Chondrocyte (in vitro differentiated cells): ENCODE data around the gene ATP8A1. TPM values are rescaled to one million over a fixed set of nuclear protein-coding genes. Genes with fewer than 3 reads are reported as not detected.

Experiments used
- DNase-seq: peaks from one replicate; pipeline ENCODE4 v3.0.0; 2021; ENCODE audit warnings: mixed read lengths, low spot score
- H3K27ac Mint-ChIP-seq: one replicate; pipeline ENCODE4 v1.8.0; 2021; ENCODE audit warnings: mild to moderate bottlenecking, moderate library complexity, mixed read lengths; ENCODE audit not compliant: unreplicated experiment
- H3K27me3 Mint-ChIP-seq: 2 replicates; pipeline ENCODE4 v1.8.0; 2021; ENCODE audit warnings: low read depth, mixed read lengths
- H3K36me3 Mint-ChIP-seq: 2 replicates; pipeline ENCODE4 v1.8.0; 2021; ENCODE audit warnings: low read depth, mixed read lengths
- H3K4me1 Mint-ChIP-seq: 2 replicates; pipeline ENCODE4 v1.8.0; 2021; ENCODE audit warnings: low read depth, mild to moderate bottlenecking, mixed read lengths
- H3K4me3 Mint-ChIP-seq: one replicate; pipeline ENCODE4 v1.8.0; 2021; ENCODE audit warnings: mild to moderate bottlenecking, moderate library complexity, mixed read lengths; ENCODE audit not compliant: unreplicated experiment
- H3K9me3 Mint-ChIP-seq: 2 replicates; pipeline ENCODE4 v1.8.0; 2021; ENCODE audit warnings: low read depth, mixed read lengths
- CTCF ChIP-seq: fragments of 200-600 bp; sonication (generic); IDR thresholded peaks from 2 replicates; pipeline ENCODE4 v1.5.0; 2021; ENCODE audit warnings: antibody characterized with exemption, mild to moderate bottlenecking, moderate library complexity
- total RNA-seq: library from RNA; stranded (reverse); gene quantifications from 3 replicates; pipeline ENCODE4 v1.2.1, GENCODE V29; 2021

ATP8A1 gene
- total RNA-seq, 1 donor from 2014 or later = 0.25 TPM

GRCh38 chr4:42541647-42542046, 115.3 kb downstream of the ATP8A1 start:
- no peaks in the 10 kb centered on the region for H3K4me1 Mint-ChIP-seq
- H3K27me3 Mint-ChIP-seq = no peaks in the 10 kb centered on the region
- DNase-seq = no peak
- H3K4me3 Mint-ChIP-seq = no peak overlapping the region
- no peak overlapping the region for H3K27ac Mint-ChIP-seq
- no peaks in the 10 kb centered on the region for H3K36me3 Mint-ChIP-seq
- no peak for TF ChIP-seq CTCF
- H3K9me3 Mint-ChIP-seq = peaks cover 5% of the 10 kb centered on the region

- no peak for TF ChIP-seq CTCF
- no peak for DNase-seq
- Mint-ChIP-seq H3K9me3 (peaks cover 5% of the 10 kb centered on the region), H3K4me1 (peaks cover 4% of the 10 kb centered on the region), H3K27me3 (no peaks in the 10 kb centered on the region), H3K36me3 (no peaks in the 10 kb centered on the region), H3K27ac (no peak overlapping the region), H3K4me3 (no peak overlapping the region)
Measured at GRCh38 chr4:42533042-42533441, 123.9 kb downstream of the ATP8A1 start.

GRCh38 chr4:42531341-42532030, 125.4 kb downstream of the ATP8A1 start:
- no peak for TF ChIP-seq CTCF
- H3K27ac Mint-ChIP-seq = no peak overlapping the region
- DNase-seq = no peak
- no peaks in the 10 kb centered on the region for H3K36me3 Mint-ChIP-seq
- H3K27me3 Mint-ChIP-seq = no peaks in the 10 kb centered on the region
- no peaks in the 10 kb centered on the region for H3K9me3 Mint-ChIP-seq
- H3K4me3 Mint-ChIP-seq = no peak overlapping the region
- peaks cover 4% of the 10 kb centered on the region for H3K4me1 Mint-ChIP-seq

- DNase-seq = no peak
- Mint-ChIP-seq H3K27me3 (peaks cover 8% of the 10 kb centered on the region), H3K4me1 (no peaks in the 10 kb centered on the region), H3K27ac (no peak overlapping the region), H3K36me3 (no peaks in the 10 kb centered on the region), H3K4me3 (no peak overlapping the region), H3K9me3 (no peaks in the 10 kb centered on the region)
- TF ChIP-seq CTCF = no peak
Measured at GRCh38 chr4:42523066-42523718, 133.7 kb downstream of the ATP8A1 start.

- DNase-seq = no peak
Measured at GRCh38 chr4:42519803-42520417, 137.0 kb downstream of the ATP8A1 start.

More at GRCh38 chr4:42519803-42520417, 137.0 kb downstream of the ATP8A1 start:
- Mint-ChIP-seq H3K27me3 (peaks cover 8% of the 10 kb centered on the region), H3K27ac (no peak overlapping the region), H3K9me3 (no peaks in the 10 kb centered on the region), H3K36me3 (no peaks in the 10 kb centered on the region), H3K4me1 (peaks cover 8% of the 10 kb centered on the region), H3K4me3 (no peak overlapping the region)
- TF ChIP-seq CTCF = peak; percentile 95
